ENCODE results near the gene ADAMTS12. TPM values are rescaled to one million over a fixed set of nuclear protein-coding genes. Genes with fewer than 3 reads are reported as not detected.

The ADAMTS12 gene
- total and polyA plus RNA-seq, 8 donors = 0.31 to 4.2 (median 0.40) TPM

GRCh38 chr5:33817301-33817700 is 74.5 kb downstream of the ADAMTS12 start:
- Histone ChIP-seq H3K27me3 (no peaks in the 10 kb centered on the region), H3K36me3 (no peaks in the 10 kb centered on the region), H3K4me3 (no peak overlapping the region), H3K9me3 (peaks cover 0 to 3% (median 0%) of the 10 kb centered on the region in 4 donors), H3K4me1 (no peaks in the 10 kb centered on the region), H3K27ac (no peak overlapping the region)
- ATAC-seq (no peak), FAIRE-seq (no peak), DNase-seq (no peak)
- intact Hi-C loops (cut with DNase I) = no loop called here
- TF ChIP-seq CTCF (IDR thresholded peaks at IDR 0.05) = no peak

DNA sequence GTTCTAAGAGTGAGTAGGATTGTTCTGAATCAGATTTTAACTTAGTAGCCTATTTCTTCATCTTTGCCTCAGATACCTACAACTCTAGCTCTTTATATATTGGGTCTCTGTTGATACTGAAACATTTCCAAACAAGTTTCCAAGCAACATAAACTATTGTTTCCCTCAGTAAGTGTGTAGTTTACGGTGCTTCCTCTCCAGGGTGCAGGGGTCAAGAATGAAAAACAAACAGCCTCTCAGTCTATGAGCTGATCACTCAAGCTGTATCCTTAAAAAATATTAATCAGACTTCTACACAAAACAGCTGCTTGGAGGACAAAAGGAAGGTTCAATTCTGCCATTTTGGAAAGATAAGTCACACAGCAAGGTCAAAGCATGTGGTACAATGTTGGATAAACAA is 75.0 kb downstream of the ADAMTS12 start:
- ATAC-seq (no peak), DNase-seq (no peak), FAIRE-seq (no peak)
- WGBS, 2 donors = 16 to 19% methylated on average over 1 of the region's 1 CpG
- Histone ChIP-seq H3K4me3 (no peak overlapping the region), H3K36me3 (no peaks in the 10 kb centered on the region), H3K9me3 (peaks cover 0 to 3% (median 0%) of the 10 kb centered on the region in 4 donors), H3K27ac (no peak overlapping the region), H3K4me1 (no peaks in the 10 kb centered on the region), H3K27me3 (no peaks in the 10 kb centered on the region)
- no peak for TF ChIP-seq CTCF (IDR thresholded peaks at IDR 0.05)
- intact Hi-C loops (cut with DNase I) = no loop called here

DNA sequence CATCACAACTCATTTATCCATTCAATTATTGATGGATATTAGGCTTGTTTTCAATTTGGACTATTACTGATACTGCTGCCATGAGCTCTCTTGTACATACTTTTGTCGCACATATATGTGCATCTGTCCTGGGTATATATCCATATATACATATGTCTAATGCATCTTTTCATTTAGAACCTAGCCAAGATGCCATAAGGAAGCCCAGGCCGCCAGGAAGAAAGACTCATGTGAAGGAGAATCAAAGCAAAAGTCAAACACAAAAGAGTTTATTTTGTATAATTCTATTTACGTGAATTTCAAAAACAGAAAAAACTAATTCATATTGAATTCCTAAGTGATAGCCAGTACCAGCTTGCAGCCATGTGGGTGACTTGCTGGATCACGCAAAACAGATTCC is 79.0 kb downstream of the ADAMTS12 start:
- H3K36me3 ChIP-seq = no peaks in the 10 kb centered on the region
- no peak overlapping the region for H3K4me3 ChIP-seq
- FAIRE-seq = no peak
- ATAC-seq = no peak
- no peaks in the 10 kb centered on the region for H3K27me3 ChIP-seq
- WGBS, 2 donors = 72 to 82% methylated on average over 4 of the region's 4 CpGs
- TF ChIP-seq CTCF (IDR thresholded peaks at IDR 0.05) = no peak
- no peaks in the 10 kb centered on the region for H3K9me3 ChIP-seq
- H3K4me1 ChIP-seq = no peaks in the 10 kb centered on the region
- no peak overlapping the region for H3K27ac ChIP-seq
- no peak for DNase-seq
- intact Hi-C loops (cut with DNase I) = no loop called here

DNA sequence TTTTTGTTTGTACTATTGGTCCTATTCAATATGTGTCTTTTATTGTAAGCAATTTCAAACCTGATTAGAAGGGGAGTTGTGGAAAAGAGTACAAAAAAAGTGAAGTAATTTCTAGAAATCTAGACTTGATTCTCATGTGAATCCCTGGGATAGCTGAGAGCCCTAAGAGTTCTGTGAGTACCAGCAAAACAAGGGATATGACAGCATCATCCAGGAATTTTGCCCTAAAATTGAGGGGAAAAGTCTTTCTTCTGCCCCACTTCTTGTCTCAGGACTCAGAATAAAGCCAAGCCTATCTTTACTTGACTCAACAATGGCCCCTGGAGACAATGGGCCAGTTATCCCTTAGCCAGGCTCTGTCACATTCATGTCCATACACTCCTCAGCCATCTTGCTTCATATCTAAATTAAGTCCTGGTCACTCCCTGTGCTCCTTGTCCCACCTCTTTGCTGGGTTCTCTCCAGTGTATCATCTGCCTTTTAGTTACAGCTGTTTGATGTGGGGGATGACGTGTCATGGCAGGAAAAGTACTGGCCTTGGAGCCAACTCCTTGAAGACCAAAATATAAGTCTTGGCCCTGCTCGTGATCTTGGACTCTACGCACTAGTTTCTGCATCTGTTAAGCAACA is 81.2 kb downstream of the ADAMTS12 start:
- Histone ChIP-seq H3K27me3 (no peaks in the 10 kb centered on the region), H3K4me1 (no peaks in the 10 kb centered on the region), H3K36me3 (no peaks in the 10 kb centered on the region), H3K27ac (no peak overlapping the region), H3K4me3 (no peak overlapping the region), H3K9me3 (no peaks in the 10 kb centered on the region)
- no peak for FAIRE-seq
- ATAC-seq = no peak
- TF ChIP-seq CTCF (IDR thresholded peaks at IDR 0.05) = no peak
- 59 to 91% methylated on average over 3 of the region's 3 CpGs for WGBS, 2 donors
- no peak for DNase-seq
- intact Hi-C loops (cut with DNase I) = no loop called here

DNA sequence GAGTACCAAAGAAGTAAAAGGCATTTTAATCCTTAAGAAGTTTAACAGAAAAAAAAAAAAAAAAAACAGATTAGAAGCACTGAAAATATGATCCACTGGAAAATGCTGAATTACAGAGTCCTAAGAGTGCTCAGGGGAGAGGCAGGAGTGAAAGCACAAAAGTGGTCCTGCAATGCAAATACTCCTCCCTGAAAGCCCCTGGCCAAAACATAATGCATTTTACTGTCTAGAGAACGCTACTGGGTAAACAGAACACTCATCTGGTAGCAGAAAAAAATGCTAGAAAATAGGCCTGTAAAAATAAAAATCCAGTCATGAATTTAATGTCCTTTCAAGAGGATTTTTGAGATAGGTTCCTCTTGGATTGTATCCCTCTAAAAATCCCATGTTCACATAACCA is 81.9 kb downstream of the ADAMTS12 start:
- no peak for TF ChIP-seq CTCF (IDR thresholded peaks at IDR 0.05)
- 42 to 47% methylated on average over 1 of the region's 1 CpG for WGBS, 2 donors

More for the DNA sequence above, 81.9 kb downstream of the ADAMTS12 start:
- Histone ChIP-seq H3K27ac (no peak overlapping the region), H3K4me3 (no peak overlapping the region), H3K4me1 (no peaks in the 10 kb centered on the region), H3K27me3 (no peaks in the 10 kb centered on the region), H3K36me3 (no peaks in the 10 kb centered on the region), H3K9me3 (no peaks in the 10 kb centered on the region)
- intact Hi-C loops (cut with DNase I) = no loop called here
- FAIRE-seq (no peak), ATAC-seq (no peak), DNase-seq (no peak)
